WERI-Rb-1 (cell line): ENCODE data around the gene GRIA1.

ENCODE experiments used
- DNase-seq: peaks from one replicate; pipeline ENCODE4 v3.0.0-alpha.2; 2020
- H3K27ac ChIP-seq: fragments of 250-450 bp; sonication (Bioruptor Pico); 2 replicates; pipeline ENCODE4 v1.5.1; 2020; ENCODE audit warnings: mild to moderate bottlenecking, moderate library complexity
- H3K27me3 ChIP-seq: fragments of 250-450 bp; sonication (Bioruptor Pico); 2 replicates; pipeline ENCODE4 v1.5.1; 2021; ENCODE audit warnings: mild to moderate bottlenecking, low read depth, moderate library complexity; ENCODE audit not compliant: insufficient read depth, severe bottlenecking
- H3K36me3 ChIP-seq: fragments of 250-450 bp; sonication (Bioruptor Pico); 2 replicates; pipeline ENCODE4 v1.5.1; 2020; ENCODE audit warnings: mild to moderate bottlenecking, moderate library complexity
- H3K4me3 ChIP-seq: 2 replicates; pipeline ENCODE4 v1.5.1; 2011; ENCODE audit warnings: low read depth, mild to moderate bottlenecking, control low read depth, low read length
- H3K9me3 ChIP-seq: fragments of 250-450 bp; sonication (Bioruptor Pico); 2 replicates; pipeline ENCODE4 v1.5.1; 2021; ENCODE audit warnings: mild to moderate bottlenecking, moderate library complexity; ENCODE audit not compliant: severe bottlenecking
- CTCF ChIP-seq: IDR thresholded peaks from 2 replicates; pipeline ENCODE4 v1.5.1; 2011; ENCODE audit warnings: low read depth, mild to moderate bottlenecking, control low read depth, inconsistent platforms, low read length

Gene GRIA1

GRCh38 chr5:153678617-153679329 is 188.3 kb downstream of the GRIA1 start:
- no peak overlapping the region for H3K27ac ChIP-seq
- H3K4me3 ChIP-seq: no peak overlapping the region
- DNase-seq: no peak
- no peaks in the 10 kb centered on the region for H3K27me3 ChIP-seq
- TF ChIP-seq CTCF: no peak
- H3K9me3 ChIP-seq: no peaks in the 10 kb centered on the region
- no peaks in the 10 kb centered on the region for H3K36me3 ChIP-seq

- Histone ChIP-seq H3K9me3 (no peaks in the 10 kb centered on the region), H3K4me3 (no peak overlapping the region), H3K27me3 (no peaks in the 10 kb centered on the region), H3K36me3 (no peaks in the 10 kb centered on the region), H3K27ac (peak overlapping the region; percentile 37)
- DNase-seq: no peak
- no peak for TF ChIP-seq CTCF
These were observed 199.8 kb downstream of the GRIA1 start for GRCh38 chr5:153690236-153690635.

- Histone ChIP-seq H3K27ac (no peak overlapping the region), H3K4me3 (no peak overlapping the region), H3K9me3 (no peaks in the 10 kb centered on the region), H3K27me3 (no peaks in the 10 kb centered on the region), H3K36me3 (no peaks in the 10 kb centered on the region)
- TF ChIP-seq CTCF: no peak
- DNase-seq: no peak
These were observed 205.8 kb downstream of the GRIA1 start for GRCh38 chr5:153696256-153696655.

- Histone ChIP-seq H3K27me3 (no peaks in the 10 kb centered on the region), H3K36me3 (no peaks in the 10 kb centered on the region), H3K9me3 (no peaks in the 10 kb centered on the region), H3K27ac (no peak overlapping the region), H3K4me3 (no peak overlapping the region)
- no peak for TF ChIP-seq CTCF
- no peak for DNase-seq
These were observed 208.6 kb downstream of the GRIA1 start for GRCh38 chr5:153699035-153699434.

- TF ChIP-seq CTCF: no peak
- no peak overlapping the region for H3K4me3 ChIP-seq
- H3K9me3 ChIP-seq: no peaks in the 10 kb centered on the region
- H3K27me3 ChIP-seq: no peaks in the 10 kb centered on the region
- H3K27ac ChIP-seq: no peak overlapping the region
- no peak for DNase-seq
- H3K36me3 ChIP-seq: no peaks in the 10 kb centered on the region
These were observed 210.5 kb downstream of the GRIA1 start for GRCh38 chr5:153700940-153701339.

- H3K36me3 ChIP-seq: no peaks in the 10 kb centered on the region
- no peak overlapping the region for H3K4me3 ChIP-seq
- no peak for TF ChIP-seq CTCF
- no peaks in the 10 kb centered on the region for H3K27me3 ChIP-seq
- no peak overlapping the region for H3K27ac ChIP-seq
- no peak for DNase-seq
- no peaks in the 10 kb centered on the region for H3K9me3 ChIP-seq
These were observed 211.8 kb downstream of the GRIA1 start for GRCh38 chr5:153702265-153702664.
